PFSK-1 (cell line): ENCODE data around the gene TPP1.

Experiments
- POLR2AphosphoS5 ChIP-seq: IDR thresholded peaks from 2 replicates; pipeline ENCODE4 v1.6.1; 2012; ENCODE audit warnings: low read depth, mild to moderate bottlenecking, control low read depth, low read length, moderate library complexity
- REST ChIP-seq, 2 experiments: IDR thresholded peaks; 2 replicates each; pipeline versions ENCODE4 v1.6.1 to v1.8.0; 2011 to 2012; ENCODE audit warnings: low read depth in 2 of 2, low read length in 2 of 2, control low read depth in 1 of 2, inconsistent platforms in 1 of 2, mild to moderate bottlenecking in 1 of 2, moderate library complexity in 1 of 2; ENCODE audit not compliant: insufficient read depth in 1 of 2
- SIN3A ChIP-seq: IDR thresholded peaks from 2 replicates; pipeline ENCODE4 v1.6.1; 2012; ENCODE audit warnings: mild to moderate bottlenecking, low read length, moderate library complexity, borderline replicate concordance; ENCODE audit not compliant: insufficient read depth
- TAF1 ChIP-seq: IDR thresholded peaks from 2 replicates; pipeline ENCODE4 v1.6.1; 2012; ENCODE audit warnings: low read length, control low read depth, borderline replicate concordance; ENCODE audit not compliant: insufficient read depth

- no peak for TF ChIP-seq POLR2AphosphoS5
- TF ChIP-seq SIN3A = no peak
- TF ChIP-seq TAF1 = no peak
- no peak for TF ChIP-seq REST (IDR thresholded peaks at IDR 0.05; ENCODE audit: insufficient read depth in 1 of 2, low read depth in 2 of 2, low read length in 2 of 2)
These were observed 56.1 kb downstream of the TPP1 start for GRCh38 chr11:6563121-6563619.
